Measurements from ENCODE around the gene HOXC10.

Gene HOXC10

GRCh38 chr12:53947743-53948142, 37.2 kb upstream of the HOXC10 start:
- Histone ChIP-seq H2BK120ac (ENCODE audit: insufficient read depth, low read length, poor library complexity) (no peak overlapping the region), H3K14ac (ENCODE audit: low read length) (no peak overlapping the region), H3K23ac (ENCODE audit: low read length) (no peak overlapping the region), H3K27ac (ENCODE audit: low read depth, low read length) (no peak overlapping the region), H3K27me3 (ENCODE audit: insufficient read depth, low read length) (peaks cover 59% of the 10 kb centered on the region), H2BK12ac (ENCODE audit: low read length) (no peak overlapping the region), H3K36me3 (ENCODE audit: control insufficient read depth in 1 of 2, insufficient read depth in 2 of 2, low read length in 2 of 2) (peaks cover 12 to 16% of the 10 kb centered on the region in 2 experiments), H2AK5ac (ENCODE audit: low read length) (no peak overlapping the region), H3K4me2 (ENCODE audit: low read length) (no peak overlapping the region), H4K12ac (ENCODE audit: low read depth, low read length) (no peak overlapping the region), H3K79me1 (ENCODE audit: low read length) (no peaks in the 10 kb centered on the region), H3K4ac (ENCODE audit: low read depth, low read length) (no peak overlapping the region), H3K4me1 (ENCODE audit: control insufficient read depth in 1 of 2, insufficient read depth in 2 of 2, low read length in 2 of 2) (peaks cover 9 to 15% of the 10 kb centered on the region in 2 experiments), H4K8ac (ENCODE audit: low read depth, low read length) (no peak overlapping the region), H2BK5ac (ENCODE audit: low read depth, low read length, poor library complexity) (no peak overlapping the region), H2AFZ (ENCODE audit: insufficient read depth, low read length, poor library complexity) (no peak overlapping the region), H3K9me3 (ENCODE audit: insufficient read depth, low read depth, low read length) (peaks cover 13% of the 10 kb centered on the region), H3K18ac (ENCODE audit: low read length) (no peak overlapping the region), H3K9ac (ENCODE audit: low read length) (no peak overlapping the region), H3K79me2 (ENCODE audit: control insufficient read depth, insufficient read depth, low read length, poor library complexity) (no peaks in the 10 kb centered on the region), H3K4me3 (ENCODE audit: low read depth, low read length) (no peak overlapping the region), H4K91ac (ENCODE audit: low read depth, low read length) (no peak overlapping the region)
- DNase-seq: no peak

DNA sequence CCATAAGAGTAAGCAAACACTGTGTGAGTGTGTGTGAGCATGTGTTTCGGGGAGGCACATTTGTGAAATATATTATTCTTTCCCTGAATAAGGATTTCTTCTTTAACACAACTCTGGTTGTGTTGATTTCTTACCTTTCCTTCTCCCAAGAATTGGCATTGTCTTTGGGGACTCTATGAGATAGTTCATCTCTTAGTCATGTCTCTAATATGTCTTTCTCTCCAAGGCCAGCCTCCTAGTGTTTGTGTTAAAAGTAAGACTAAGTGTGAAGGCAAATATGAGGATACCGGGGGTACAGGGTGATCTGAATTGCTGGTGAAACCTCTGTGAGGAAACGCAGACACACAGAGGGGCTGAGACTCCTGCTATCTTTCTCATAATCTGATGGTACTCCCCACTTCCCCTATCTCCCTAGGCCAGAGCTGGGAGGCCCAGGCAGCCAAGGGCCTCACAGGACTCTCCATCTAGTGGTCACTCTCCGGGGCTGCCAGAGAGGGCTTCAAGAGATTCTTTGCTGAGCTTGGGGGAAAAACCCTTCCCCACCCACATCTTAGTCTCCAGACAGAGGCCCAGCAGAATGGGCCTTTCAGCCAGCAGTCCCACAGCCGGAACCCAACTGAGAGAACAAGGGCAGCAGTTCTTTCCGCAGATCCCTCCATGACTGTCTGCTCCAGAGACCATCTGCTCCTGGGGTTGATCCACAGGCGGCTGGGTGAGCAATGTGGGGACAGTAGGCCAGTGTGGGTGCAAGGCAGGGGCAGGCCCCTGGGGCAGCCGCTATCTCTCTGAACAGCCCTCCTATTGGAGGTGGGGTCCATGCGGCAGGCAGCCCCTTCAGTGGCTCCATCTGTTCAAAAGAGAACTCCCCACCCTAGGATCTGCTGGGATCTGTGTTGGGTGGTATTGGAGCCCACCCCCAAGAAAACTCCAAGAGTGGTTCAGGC, 36.0 kb upstream of the HOXC10 start:
- Histone ChIP-seq H3K27ac (ENCODE audit: low read depth, low read length) (no peak overlapping the region), H3K14ac (ENCODE audit: low read length) (no peak overlapping the region), H3K4me3 (ENCODE audit: low read depth, low read length) (no peak overlapping the region), H2AFZ (ENCODE audit: insufficient read depth, low read length, poor library complexity) (no peak overlapping the region), H4K91ac (ENCODE audit: low read depth, low read length) (no peak overlapping the region), H3K18ac (ENCODE audit: low read length) (no peak overlapping the region), H3K4ac (ENCODE audit: low read depth, low read length) (no peak overlapping the region), H3K79me2 (ENCODE audit: control insufficient read depth, insufficient read depth, low read length, poor library complexity) (no peaks in the 10 kb centered on the region), H4K12ac (ENCODE audit: low read depth, low read length) (no peak overlapping the region), H4K8ac (ENCODE audit: low read depth, low read length) (no peak overlapping the region), H3K79me1 (ENCODE audit: low read length) (no peaks in the 10 kb centered on the region), H2BK5ac (ENCODE audit: low read depth, low read length, poor library complexity) (no peak overlapping the region), H2AK5ac (ENCODE audit: low read length) (no peak overlapping the region), H3K4me2 (ENCODE audit: low read length) (no peak overlapping the region), H3K4me1 (ENCODE audit: control insufficient read depth in 1 of 2, insufficient read depth in 2 of 2, low read length in 2 of 2) (peaks cover 15 to 16% of the 10 kb centered on the region in 2 experiments), H2BK12ac (ENCODE audit: low read length) (no peak overlapping the region), H3K36me3 (ENCODE audit: control insufficient read depth in 1 of 2, insufficient read depth in 2 of 2, low read length in 2 of 2) (peaks cover 12 to 16% of the 10 kb centered on the region in 2 experiments), H3K9me3 (ENCODE audit: insufficient read depth, low read depth, low read length) (peaks cover 13% of the 10 kb centered on the region), H3K9ac (ENCODE audit: low read length) (no peak overlapping the region), H3K27me3 (ENCODE audit: insufficient read depth, low read length) (peaks cover 66% of the 10 kb centered on the region), H3K23ac (ENCODE audit: low read length) (no peak overlapping the region), H2BK120ac (ENCODE audit: insufficient read depth, low read length, poor library complexity) (no peak overlapping the region)
- no CpG with 5 or more reads among the region's 9 CpGs for WGBS (ENCODE audit: extremely low coverage, insufficient coverage, insufficient read length)
- DNase-seq: no peak

- H3K9me3 ChIP-seq (ENCODE audit: insufficient read depth, low read depth, low read length): peaks cover 15% of the 10 kb centered on the region
- no peak overlapping the region for H3K18ac ChIP-seq (ENCODE audit: low read length)
- H4K8ac ChIP-seq (ENCODE audit: low read depth, low read length): no peak overlapping the region
- H4K91ac ChIP-seq (ENCODE audit: low read depth, low read length): peak overlapping the region; percentile 5
- H3K4me2 ChIP-seq (ENCODE audit: low read length): no peak overlapping the region
- no peaks in the 10 kb centered on the region for H3K79me1 ChIP-seq (ENCODE audit: low read length)
- H2AFZ ChIP-seq (ENCODE audit: insufficient read depth, low read length, poor library complexity): no peak overlapping the region
- H3K9ac ChIP-seq (ENCODE audit: low read length): no peak overlapping the region
- no peak for DNase-seq
- H3K4me1 ChIP-seq (ENCODE audit: control insufficient read depth in 1 of 2, insufficient read depth in 2 of 2, low read length in 2 of 2): peaks cover 16 to 18% of the 10 kb centered on the region in 2 experiments
- H2BK12ac ChIP-seq (ENCODE audit: low read length): no peak overlapping the region
- H3K14ac ChIP-seq (ENCODE audit: low read length): peak overlapping the region; percentile 22
- H3K4ac ChIP-seq (ENCODE audit: low read depth, low read length): no peak overlapping the region
- peaks cover 68% of the 10 kb centered on the region for H3K27me3 ChIP-seq (ENCODE audit: insufficient read depth, low read length)
- no peaks in the 10 kb centered on the region for H3K79me2 ChIP-seq (ENCODE audit: control insufficient read depth, insufficient read depth, low read length, poor library complexity)
- no peak overlapping the region for H2BK120ac ChIP-seq (ENCODE audit: insufficient read depth, low read length, poor library complexity)
- H3K27ac ChIP-seq (ENCODE audit: low read depth, low read length): no peak overlapping the region
- no peak overlapping the region for H3K23ac ChIP-seq (ENCODE audit: low read length)
- H3K36me3 ChIP-seq (ENCODE audit: control insufficient read depth in 1 of 2, insufficient read depth in 2 of 2, low read length in 2 of 2): peaks cover 11 to 14% of the 10 kb centered on the region in 2 experiments
- H2BK5ac ChIP-seq (ENCODE audit: low read depth, low read length, poor library complexity): no peak overlapping the region
- H4K12ac ChIP-seq (ENCODE audit: low read depth, low read length): no peak overlapping the region
- H2AK5ac ChIP-seq (ENCODE audit: low read length): no peak overlapping the region
- no peak overlapping the region for H3K4me3 ChIP-seq (ENCODE audit: low read depth, low read length)
- WGBS (ENCODE audit: extremely low coverage, insufficient coverage, insufficient read length): no CpG with 5 or more reads among the region's 34 CpGs
These were observed 35.1 kb upstream of the HOXC10 start for GRCh38 chr12:53949631-53950436.

DNA sequence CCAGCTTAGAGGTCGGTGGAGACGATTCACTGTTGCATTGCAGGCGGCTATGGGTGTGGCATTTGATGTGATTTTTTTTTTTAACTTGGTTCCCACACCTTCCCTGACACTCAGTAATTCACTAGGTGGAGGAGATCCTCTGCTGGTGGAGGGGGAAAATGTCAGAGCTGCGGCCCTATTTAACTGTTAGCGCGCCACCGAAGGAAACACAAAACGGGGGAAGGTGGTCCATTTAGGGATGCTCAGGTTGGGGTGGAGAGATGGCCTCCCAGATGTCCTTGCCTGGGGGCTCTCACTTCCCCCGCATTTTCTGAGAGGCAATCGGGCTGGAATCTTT, 34.5 kb upstream of the HOXC10 start:
- no peak for DNase-seq
- Histone ChIP-seq H2BK120ac (ENCODE audit: insufficient read depth, low read length, poor library complexity) (no peak overlapping the region), H3K14ac (ENCODE audit: low read length) (peak overlapping the region; percentile 22), H2AK5ac (ENCODE audit: low read length) (no peak overlapping the region), H3K79me2 (ENCODE audit: control insufficient read depth, insufficient read depth, low read length, poor library complexity) (no peaks in the 10 kb centered on the region), H2BK12ac (ENCODE audit: low read length) (no peak overlapping the region), H3K4ac (ENCODE audit: low read depth, low read length) (no peak overlapping the region), H3K18ac (ENCODE audit: low read length) (no peak overlapping the region), H2AFZ (ENCODE audit: insufficient read depth, low read length, poor library complexity) (no peak overlapping the region), H3K9me3 (ENCODE audit: insufficient read depth, low read depth, low read length) (peaks cover 12% of the 10 kb centered on the region), H3K27ac (ENCODE audit: low read depth, low read length) (no peak overlapping the region), H3K36me3 (ENCODE audit: control insufficient read depth in 1 of 2, insufficient read depth in 2 of 2, low read length in 2 of 2) (peaks cover 5 to 8% of the 10 kb centered on the region in 2 experiments), H3K4me3 (ENCODE audit: low read depth, low read length) (no peak overlapping the region), H4K8ac (ENCODE audit: low read depth, low read length) (no peak overlapping the region), H3K23ac (ENCODE audit: low read length) (no peak overlapping the region), H2BK5ac (ENCODE audit: low read depth, low read length, poor library complexity) (no peak overlapping the region), H3K4me2 (ENCODE audit: low read length) (no peak overlapping the region), H4K91ac (ENCODE audit: low read depth, low read length) (peak overlapping the region; percentile 5), H3K79me1 (ENCODE audit: low read length) (no peaks in the 10 kb centered on the region), H3K27me3 (ENCODE audit: insufficient read depth, low read length) (peaks cover 68% of the 10 kb centered on the region), H4K12ac (ENCODE audit: low read depth, low read length) (no peak overlapping the region), H3K9ac (ENCODE audit: low read length) (no peak overlapping the region), H3K4me1 (ENCODE audit: control insufficient read depth in 1 of 2, insufficient read depth in 2 of 2, low read length in 2 of 2) (peaks cover 19 to 21% of the 10 kb centered on the region in 2 experiments)
- no CpG with 5 or more reads among the region's 10 CpGs for WGBS (ENCODE audit: extremely low coverage, insufficient coverage, insufficient read length)

Measured in trophoblast cell (in vitro differentiated cells and primary cell).